Skeletal muscle satellite cell (primary cell): ENCODE measurements around the gene CBFA2T3.

Experiments
- H3K27me3 ChIP-seq: 2 replicates; pipeline ENCODE4 v1.7.0; 2013; ENCODE audit warnings: low read length; ENCODE audit not compliant: control insufficient read depth, insufficient read depth
- H3K36me3 ChIP-seq: 2 replicates; pipeline ENCODE4 v1.7.0; 2013; ENCODE audit warnings: mild to moderate bottlenecking, control low read depth, low read length; ENCODE audit not compliant: insufficient read depth
- H3K4me1 ChIP-seq: 2 replicates; pipeline ENCODE4 v1.7.0; 2013; ENCODE audit warnings: low read length; ENCODE audit not compliant: control insufficient read depth, insufficient read depth
- H3K4me2 ChIP-seq: 2 replicates; pipeline ENCODE4 v1.7.0; 2013; ENCODE audit warnings: mild to moderate bottlenecking, low read length
- H3K4me3 ChIP-seq: 2 replicates; pipeline ENCODE4 v1.7.0; 2013; ENCODE audit warnings: low read length
- H3K9ac ChIP-seq: 2 replicates; pipeline ENCODE4 v1.7.0; 2013; ENCODE audit warnings: mild to moderate bottlenecking, low read depth, low read length, moderate library complexity
- H3K9me3 ChIP-seq: replicated peaks from 2 replicates; pipeline ENCODE4 v1.7.0; 2013; ENCODE audit warnings: mild to moderate bottlenecking, control low read depth, low read length

Gene CBFA2T3

DNA sequence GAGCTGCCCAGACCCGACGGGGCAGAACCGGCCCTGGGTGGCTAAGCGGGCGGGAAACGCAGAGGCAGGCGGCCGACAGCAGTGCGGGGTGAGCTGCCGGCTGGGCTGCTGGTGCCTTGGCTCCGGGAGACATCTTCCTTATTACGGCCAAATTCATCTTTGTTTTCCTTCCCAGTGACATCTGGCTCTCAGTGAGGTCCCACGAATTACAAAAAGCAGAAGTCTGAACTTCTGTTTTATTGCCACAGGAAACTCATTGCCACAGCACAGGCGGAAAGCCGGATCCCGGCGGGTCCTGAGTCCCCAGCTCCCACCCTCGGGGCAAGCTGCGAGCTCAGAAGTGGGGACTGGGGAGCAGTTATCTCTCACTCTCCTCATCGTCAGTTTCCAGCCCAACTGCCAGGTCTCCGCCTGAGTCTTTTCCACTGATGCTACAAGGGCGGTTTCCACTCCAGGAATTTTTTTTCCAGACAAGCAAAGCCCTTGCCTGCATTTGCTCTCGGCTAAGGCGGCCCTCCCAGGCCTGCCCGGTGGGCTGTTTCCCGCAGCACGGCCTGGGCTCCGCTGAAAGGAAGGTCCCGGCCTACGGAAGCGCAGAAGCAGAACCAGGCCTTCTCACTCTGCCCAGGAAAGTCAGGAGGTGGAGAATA is 40.3 kb downstream of the CBFA2T3 start:
- Histone ChIP-seq H3K36me3 (no peaks in the 10 kb centered on the region), H3K4me2 (no peak overlapping the region), H3K9ac (no peak overlapping the region), H3K4me1 (peaks cover 5% of the 10 kb centered on the region), H3K27me3 (peaks cover 62% of the 10 kb centered on the region), H3K9me3 (no peaks in the 10 kb centered on the region), H3K4me3 (no peak overlapping the region)

DNA sequence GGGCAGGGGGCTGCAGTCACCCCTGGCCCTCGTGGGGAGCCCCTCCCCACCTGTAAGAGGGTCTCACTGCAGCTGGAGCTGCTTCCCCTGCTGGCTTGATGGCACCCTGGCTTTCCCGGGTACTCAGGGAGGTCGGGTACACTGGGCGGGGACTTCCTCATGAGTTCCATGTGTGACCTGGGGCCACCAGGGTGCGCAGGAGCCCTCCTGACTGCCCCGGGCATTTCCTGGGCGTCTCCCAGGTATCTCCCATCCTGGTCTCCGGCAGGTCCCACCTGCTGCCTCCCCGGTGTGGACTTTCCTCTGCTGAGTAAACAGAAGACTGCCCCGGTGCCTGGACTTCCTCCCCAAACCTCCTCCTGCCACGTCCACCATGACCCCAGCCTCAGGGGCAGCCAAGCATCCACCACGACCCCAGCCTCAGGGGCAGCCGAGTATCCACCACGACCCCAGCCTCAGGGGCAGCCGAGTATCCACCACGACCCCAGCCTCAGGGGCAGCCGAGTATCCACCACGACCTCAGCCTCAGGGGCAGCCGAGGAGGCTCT is 40.9 kb downstream of the CBFA2T3 start:
- no peak overlapping the region for H3K4me3 ChIP-seq
- peaks cover 5% of the 10 kb centered on the region for H3K4me1 ChIP-seq

DNA sequence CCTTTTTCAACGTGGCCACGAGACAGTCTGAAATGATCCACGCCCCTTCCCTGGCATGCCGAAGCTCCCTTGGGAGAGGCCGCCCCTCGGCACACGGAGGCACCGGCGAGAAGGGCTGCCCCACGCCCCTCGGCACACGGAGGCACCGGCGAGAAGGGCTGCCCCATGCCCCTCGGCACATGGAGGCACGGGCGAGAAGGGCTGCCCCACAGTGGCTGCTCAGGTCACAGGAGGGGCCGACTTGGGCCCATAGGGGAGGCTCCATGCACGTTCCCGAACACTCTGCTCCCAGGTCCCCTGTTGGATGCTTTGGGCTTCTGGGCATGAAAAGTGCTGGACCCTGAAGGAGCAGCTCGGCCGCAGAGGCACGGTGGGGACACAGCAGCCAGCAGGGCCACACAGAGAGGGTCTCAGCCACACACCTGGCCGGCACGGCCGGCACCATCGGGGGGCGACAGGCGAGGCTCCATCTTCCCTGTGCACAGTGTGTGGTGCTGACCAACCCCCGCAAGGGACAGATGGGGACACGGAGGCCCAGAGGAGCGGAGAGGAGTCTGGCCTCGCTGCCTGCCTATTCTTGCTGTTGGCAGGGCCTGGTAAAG is 42.8 kb downstream of the CBFA2T3 start:
- H3K4me1 ChIP-seq: peaks cover 3% of the 10 kb centered on the region
- H3K9ac ChIP-seq: no peak overlapping the region
- H3K36me3 ChIP-seq: no peaks in the 10 kb centered on the region
- no peak overlapping the region for H3K4me3 ChIP-seq
- H3K4me2 ChIP-seq: no peak overlapping the region
- no peaks in the 10 kb centered on the region for H3K9me3 ChIP-seq
- H3K27me3 ChIP-seq: peaks cover 51% of the 10 kb centered on the region

More for the DNA sequence above, 40.9 kb downstream of the CBFA2T3 start:
- H3K4me2 ChIP-seq: no peak overlapping the region
- peaks cover 64% of the 10 kb centered on the region for H3K27me3 ChIP-seq
- H3K9me3 ChIP-seq: no peaks in the 10 kb centered on the region
- no peaks in the 10 kb centered on the region for H3K36me3 ChIP-seq
- H3K9ac ChIP-seq: no peak overlapping the region

DNA sequence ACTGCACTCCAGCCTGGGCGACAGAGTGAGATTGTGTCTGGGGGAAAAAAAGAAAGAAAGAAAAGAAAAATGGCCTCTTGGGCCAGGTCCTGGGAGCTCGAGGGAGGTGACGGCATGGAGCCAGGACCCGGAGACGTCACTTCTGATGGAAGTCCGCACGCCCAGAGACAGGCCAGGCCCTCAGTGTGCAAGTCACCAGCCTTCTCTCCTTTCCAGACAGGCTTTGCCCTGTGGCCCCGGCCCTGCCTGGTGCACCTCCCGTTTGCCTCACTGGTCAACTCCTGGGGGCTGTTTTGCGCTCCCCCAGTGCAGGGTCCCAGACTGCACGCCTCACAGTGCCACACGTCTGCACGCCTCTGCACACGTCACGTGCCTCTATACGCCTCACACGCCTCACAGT is 44.1 kb downstream of the CBFA2T3 start:
- H3K27me3 ChIP-seq: peaks cover 38% of the 10 kb centered on the region

DNA sequence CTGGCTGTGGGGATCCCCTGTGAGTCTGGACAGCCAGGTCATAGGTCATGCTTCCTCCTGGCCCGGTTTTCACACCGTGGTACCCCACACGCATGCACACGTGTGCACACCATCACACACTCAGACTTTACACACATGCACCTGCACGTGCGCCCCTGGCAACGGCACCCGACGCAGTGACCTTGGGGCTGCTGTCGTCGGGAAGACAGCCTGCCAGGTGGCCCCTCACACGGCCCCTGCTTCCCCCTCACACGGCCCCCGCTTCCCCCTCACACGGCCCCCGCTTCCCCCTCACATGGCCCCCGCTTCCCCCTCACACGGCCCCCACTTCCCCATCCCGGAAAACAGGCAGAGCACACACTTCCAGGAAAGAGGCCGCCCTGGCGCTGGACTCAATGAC is 45.1 kb downstream of the CBFA2T3 start:
- H3K4me2 ChIP-seq: no peak overlapping the region
- H3K4me1 ChIP-seq: no peaks in the 10 kb centered on the region
- H3K36me3 ChIP-seq: no peaks in the 10 kb centered on the region
- no peak overlapping the region for H3K9ac ChIP-seq
- no peaks in the 10 kb centered on the region for H3K9me3 ChIP-seq
- H3K27me3 ChIP-seq: peaks cover 31% of the 10 kb centered on the region
- no peak overlapping the region for H3K4me3 ChIP-seq

More for the DNA sequence above, 44.1 kb downstream of the CBFA2T3 start:
- no peak overlapping the region for H3K4me2 ChIP-seq
- no peaks in the 10 kb centered on the region for H3K9me3 ChIP-seq
- H3K9ac ChIP-seq: no peak overlapping the region
- no peak overlapping the region for H3K4me3 ChIP-seq
- no peaks in the 10 kb centered on the region for H3K4me1 ChIP-seq
- no peaks in the 10 kb centered on the region for H3K36me3 ChIP-seq

DNA sequence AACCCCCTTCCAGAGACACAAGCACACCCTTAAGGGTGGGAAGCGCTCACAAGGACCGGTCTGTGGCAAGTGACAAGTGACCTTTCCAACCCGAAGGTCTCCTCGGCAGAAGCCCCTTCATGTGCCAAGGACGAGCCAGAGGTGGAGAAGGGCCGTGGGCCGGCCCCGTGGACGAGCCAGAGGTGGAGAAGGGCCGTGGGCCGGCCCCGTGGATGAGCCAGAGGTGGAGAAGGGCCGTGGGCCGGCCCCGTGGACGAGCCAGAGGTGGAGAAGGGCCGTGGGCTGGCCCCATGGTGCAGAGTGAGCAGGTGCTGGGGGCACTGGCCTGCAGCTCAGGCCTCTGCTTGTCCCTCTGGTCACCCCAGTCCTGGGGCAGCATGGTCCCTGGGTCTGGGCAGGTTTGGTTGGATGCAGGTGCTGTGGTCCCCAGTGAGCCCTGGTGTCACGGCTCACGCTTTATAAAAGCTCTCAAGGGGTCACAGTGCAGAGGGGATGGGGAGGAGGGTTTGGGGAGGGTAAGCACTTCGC is 45.6 kb downstream of the CBFA2T3 start:
- Histone ChIP-seq H3K36me3 (no peaks in the 10 kb centered on the region), H3K4me2 (no peak overlapping the region), H3K9ac (no peak overlapping the region), H3K9me3 (no peaks in the 10 kb centered on the region), H3K4me3 (no peak overlapping the region), H3K4me1 (peaks cover 3% of the 10 kb centered on the region), H3K27me3 (peaks cover 26% of the 10 kb centered on the region)

DNA sequence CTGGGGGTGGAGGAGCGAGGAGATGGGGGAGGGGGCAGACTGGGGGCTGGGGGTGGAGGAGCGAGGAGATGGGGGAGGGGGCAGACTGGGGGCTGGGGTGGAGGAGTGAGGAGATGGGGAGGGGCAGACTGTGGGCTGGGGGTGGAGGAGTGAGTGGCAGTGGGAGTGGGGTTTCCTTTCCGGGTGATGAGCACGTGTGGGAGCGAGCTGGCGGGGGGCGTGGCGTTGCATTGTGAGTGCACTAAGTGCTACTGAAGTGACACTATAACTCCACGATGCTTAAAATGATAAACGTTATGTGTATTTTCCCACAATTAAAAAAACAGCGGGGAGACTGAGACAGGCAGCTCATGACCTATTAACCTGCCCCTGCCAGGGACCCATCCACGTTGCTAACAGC is 46.3 kb downstream of the CBFA2T3 start:
- Histone ChIP-seq H3K9ac (no peak overlapping the region), H3K4me1 (peaks cover 10% of the 10 kb centered on the region), H3K9me3 (no peaks in the 10 kb centered on the region), H3K36me3 (no peaks in the 10 kb centered on the region), H3K27me3 (peaks cover 24% of the 10 kb centered on the region), H3K4me3 (no peak overlapping the region), H3K4me2 (no peak overlapping the region)

DNA sequence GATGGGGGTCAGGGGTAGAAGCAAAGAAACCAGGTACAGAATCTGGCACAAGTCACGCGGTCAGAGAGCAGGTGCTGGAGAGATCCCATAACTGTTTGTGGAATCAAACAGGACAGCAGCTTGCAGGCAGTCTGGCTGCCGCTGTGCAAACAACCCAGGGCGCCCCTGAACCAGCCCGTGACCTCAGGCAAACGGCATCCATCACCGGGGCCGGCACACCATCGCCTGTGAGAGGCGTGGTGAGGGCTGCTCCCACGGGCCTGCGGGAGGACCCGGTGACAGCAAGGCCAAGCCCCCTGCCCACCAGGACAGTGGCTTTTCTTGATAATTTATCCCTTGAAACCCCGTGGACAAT is 47.9 kb downstream of the CBFA2T3 start:
- Histone ChIP-seq H3K4me1 (peaks cover 26% of the 10 kb centered on the region), H3K36me3 (no peaks in the 10 kb centered on the region), H3K9ac (no peak overlapping the region), H3K4me3 (no peak overlapping the region), H3K9me3 (no peaks in the 10 kb centered on the region), H3K4me2 (no peak overlapping the region), H3K27me3 (peaks cover 12% of the 10 kb centered on the region)

DNA sequence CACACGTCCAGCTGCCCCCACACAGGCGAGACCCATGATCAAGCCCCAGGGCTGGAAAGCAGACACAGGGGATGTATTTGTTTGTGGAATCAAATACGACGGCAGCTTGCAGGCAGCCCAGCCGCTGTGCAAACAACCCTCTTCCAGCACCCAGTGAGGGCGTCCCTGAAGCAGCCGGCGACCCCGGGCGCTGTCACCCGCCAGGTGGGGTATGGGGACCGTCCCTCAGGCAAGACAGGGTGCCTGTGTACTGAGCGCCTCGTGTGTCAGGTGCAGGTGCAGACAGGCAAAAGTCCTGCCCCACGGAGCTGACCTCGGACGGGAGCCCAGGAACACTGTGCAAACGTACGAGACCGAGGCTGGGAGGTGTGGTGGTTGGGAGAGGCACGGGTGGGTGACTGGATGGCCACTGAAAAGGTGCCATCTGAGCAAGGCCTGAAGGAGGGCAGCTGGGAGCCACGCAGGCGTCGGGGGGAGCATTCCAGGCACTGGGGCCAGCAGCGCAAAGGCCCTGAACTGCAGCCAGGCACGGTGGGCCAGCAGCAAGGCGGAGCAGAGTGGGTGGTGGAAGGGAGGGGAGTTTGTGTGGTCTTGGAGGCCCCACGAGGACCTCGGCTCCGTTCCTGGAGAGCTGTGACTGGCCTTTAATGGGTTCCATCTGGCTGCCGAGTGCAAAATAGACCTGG is 48.5 kb downstream of the CBFA2T3 start:
- Histone ChIP-seq H3K4me1 (peaks cover 26% of the 10 kb centered on the region), H3K27me3 (peaks cover 12% of the 10 kb centered on the region), H3K4me3 (no peak overlapping the region), H3K36me3 (no peaks in the 10 kb centered on the region), H3K9ac (no peak overlapping the region), H3K9me3 (no peaks in the 10 kb centered on the region), H3K4me2 (no peak overlapping the region)

DNA sequence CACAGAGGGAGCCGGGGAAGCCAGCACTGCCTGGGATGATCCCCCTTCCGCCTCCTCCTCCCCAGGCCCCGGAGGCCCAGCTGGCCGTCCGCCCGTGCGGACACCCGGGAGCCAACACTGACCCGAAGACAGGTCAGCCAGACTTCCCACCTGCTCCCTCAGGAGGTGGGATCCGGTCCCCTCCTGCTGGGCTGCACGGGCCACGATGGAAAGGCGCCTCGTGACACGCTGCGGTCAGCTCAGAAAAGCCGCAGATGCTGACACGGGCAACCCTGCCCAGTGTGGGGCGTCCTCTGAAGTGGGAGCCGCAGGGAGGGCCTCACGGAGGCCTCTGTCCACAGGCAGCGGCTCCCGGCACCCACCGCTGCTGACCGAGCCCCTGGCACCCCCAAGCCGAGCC is 49.3 kb downstream of the CBFA2T3 start:
- Histone ChIP-seq H3K9me3 (no peaks in the 10 kb centered on the region), H3K4me3 (no peak overlapping the region), H3K9ac (no peak overlapping the region), H3K36me3 (no peaks in the 10 kb centered on the region), H3K4me2 (no peak overlapping the region), H3K4me1 (peaks cover 29% of the 10 kb centered on the region), H3K27me3 (peaks cover 12% of the 10 kb centered on the region)

DNA sequence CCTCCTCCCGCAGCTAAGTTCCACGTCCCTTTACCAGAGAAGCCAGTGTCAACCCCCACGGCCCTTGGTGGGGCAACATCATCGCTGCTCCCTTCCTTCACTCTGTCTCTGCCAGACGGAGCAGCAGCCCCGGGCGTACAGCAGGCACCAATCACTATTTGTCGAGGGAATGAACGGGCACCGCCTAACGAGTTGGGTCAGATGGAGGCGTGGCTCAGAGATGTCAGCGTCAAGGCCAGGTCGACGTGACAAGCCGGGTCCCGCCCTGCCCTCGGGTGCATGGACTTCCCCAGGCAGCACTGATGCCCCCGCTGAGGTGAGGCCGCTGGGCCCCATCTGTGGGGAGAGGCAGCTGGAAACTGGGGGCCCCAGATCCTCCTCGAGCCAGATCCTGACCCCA is 50.0 kb downstream of the CBFA2T3 start:
- H3K4me1 ChIP-seq: peaks cover 36% of the 10 kb centered on the region
- H3K4me2 ChIP-seq: no peak overlapping the region

More for the DNA sequence above, 50.0 kb downstream of the CBFA2T3 start:
- Histone ChIP-seq H3K27me3 (peaks cover 12% of the 10 kb centered on the region), H3K9me3 (no peaks in the 10 kb centered on the region), H3K9ac (no peak overlapping the region), H3K4me3 (no peak overlapping the region), H3K36me3 (no peaks in the 10 kb centered on the region)
